ENCODE measurements around the gene MOSMO.
"Not testable (repeated sequence)": the region's sequence is repeated elsewhere in the genome, so short reads cannot be mapped to it uniquely, and the experiment has no call there.

MOSMO gene

GRCh38 chr16:22004341-22004740 lies 3.6 kb upstream of the MOSMO start:
- DNase-seq = no peak

- no peak for DNase-seq
Measured at GRCh38 chr16:22005746-22006145, 2.2 kb upstream of the MOSMO start.

- no peak for DNase-seq
Measured at GRCh38 chr16:22006636-22007035, 1.3 kb upstream of the MOSMO start.

- DNase-seq = no peak
Measured at GRCh38 chr16:22007159-22007508, 777 bp upstream of the MOSMO start.

GRCh38 chr16:22008215-22009059 lies 526 bp downstream of the MOSMO start:
- peak in 1 of 2 experiments; percentile 13 for DNase-seq

GRCh38 chr16:22010902-22011301 lies 3.0 kb downstream of the MOSMO start:
- no peak for DNase-seq

- DNase-seq = no peak
Measured at GRCh38 chr16:22012241-22012640, 4.3 kb downstream of the MOSMO start.

- no peak for DNase-seq
Measured at GRCh38 chr16:22013486-22013885, 5.6 kb downstream of the MOSMO start.

- DNase-seq = no peak
Measured at GRCh38 chr16:22014271-22014873, 6.5 kb downstream of the MOSMO start.

GRCh38 chr16:22016927-22017326 lies 9.0 kb downstream of the MOSMO start:
- no peak for DNase-seq

GRCh38 chr16:22018559-22018958 lies 10.6 kb downstream of the MOSMO start:
- no peak for DNase-seq

- DNase-seq = no peak
Measured at GRCh38 chr16:22022151-22022550, 14.2 kb downstream of the MOSMO start.

GRCh38 chr16:22023505-22023904 lies 15.6 kb downstream of the MOSMO start:
- DNase-seq = no peak

- DNase-seq = not testable (repeated sequence)
Measured at GRCh38 chr16:22024785-22025184, 16.9 kb downstream of the MOSMO start.

GRCh38 chr16:22027633-22028032 lies 19.7 kb downstream of the MOSMO start:
- DNase-seq = no peak

GRCh38 chr16:22029632-22030031 lies 21.7 kb downstream of the MOSMO start:
- no peak for DNase-seq

- no peak for DNase-seq
Measured at GRCh38 chr16:22030087-22030812, 22.3 kb downstream of the MOSMO start.

GRCh38 chr16:22031483-22032083 lies 23.7 kb downstream of the MOSMO start:
- DNase-seq = no peak

- DNase-seq = no peak
Measured at GRCh38 chr16:22034503-22034902, 26.6 kb downstream of the MOSMO start.

- no peak for DNase-seq
Measured at GRCh38 chr16:22035153-22035552, 27.2 kb downstream of the MOSMO start.

- DNase-seq = not testable (repeated sequence)
Measured at GRCh38 chr16:22043882-22044281, 36.0 kb downstream of the MOSMO start.

GRCh38 chr16:22045888-22046287 lies 38.0 kb downstream of the MOSMO start:
- DNase-seq = not testable (repeated sequence)

GRCh38 chr16:22050963-22051362 lies 43.1 kb downstream of the MOSMO start:
- DNase-seq = no peak
